WERI-Rb-1 (cell line): Measurements from ENCODE around the gene MICALL2.
A peak's percentile ranks its signal among the peaks of the same experiment; 100 is the strongest.

ENCODE experiments used
- DNase-seq: peaks from one replicate; pipeline ENCODE4 v3.0.0-alpha.2; 2020
- H3K27ac ChIP-seq: fragments of 250-450 bp; sonication (Bioruptor Pico); 2 replicates; pipeline ENCODE4 v1.5.1; 2020; ENCODE audit warnings: mild to moderate bottlenecking, moderate library complexity
- H3K27me3 ChIP-seq: fragments of 250-450 bp; sonication (Bioruptor Pico); 2 replicates; pipeline ENCODE4 v1.5.1; 2021; ENCODE audit warnings: mild to moderate bottlenecking, low read depth, moderate library complexity; ENCODE audit not compliant: insufficient read depth, severe bottlenecking
- H3K36me3 ChIP-seq: fragments of 250-450 bp; sonication (Bioruptor Pico); 2 replicates; pipeline ENCODE4 v1.5.1; 2020; ENCODE audit warnings: mild to moderate bottlenecking, moderate library complexity
- H3K4me3 ChIP-seq: 2 replicates; pipeline ENCODE4 v1.5.1; 2011; ENCODE audit warnings: low read depth, mild to moderate bottlenecking, control low read depth, low read length
- H3K9me3 ChIP-seq: fragments of 250-450 bp; sonication (Bioruptor Pico); 2 replicates; pipeline ENCODE4 v1.5.1; 2021; ENCODE audit warnings: mild to moderate bottlenecking, moderate library complexity; ENCODE audit not compliant: severe bottlenecking
- CTCF ChIP-seq: IDR thresholded peaks from 2 replicates; pipeline ENCODE4 v1.5.1; 2011; ENCODE audit warnings: low read depth, mild to moderate bottlenecking, control low read depth, inconsistent platforms, low read length

The MICALL2 gene

DNA sequence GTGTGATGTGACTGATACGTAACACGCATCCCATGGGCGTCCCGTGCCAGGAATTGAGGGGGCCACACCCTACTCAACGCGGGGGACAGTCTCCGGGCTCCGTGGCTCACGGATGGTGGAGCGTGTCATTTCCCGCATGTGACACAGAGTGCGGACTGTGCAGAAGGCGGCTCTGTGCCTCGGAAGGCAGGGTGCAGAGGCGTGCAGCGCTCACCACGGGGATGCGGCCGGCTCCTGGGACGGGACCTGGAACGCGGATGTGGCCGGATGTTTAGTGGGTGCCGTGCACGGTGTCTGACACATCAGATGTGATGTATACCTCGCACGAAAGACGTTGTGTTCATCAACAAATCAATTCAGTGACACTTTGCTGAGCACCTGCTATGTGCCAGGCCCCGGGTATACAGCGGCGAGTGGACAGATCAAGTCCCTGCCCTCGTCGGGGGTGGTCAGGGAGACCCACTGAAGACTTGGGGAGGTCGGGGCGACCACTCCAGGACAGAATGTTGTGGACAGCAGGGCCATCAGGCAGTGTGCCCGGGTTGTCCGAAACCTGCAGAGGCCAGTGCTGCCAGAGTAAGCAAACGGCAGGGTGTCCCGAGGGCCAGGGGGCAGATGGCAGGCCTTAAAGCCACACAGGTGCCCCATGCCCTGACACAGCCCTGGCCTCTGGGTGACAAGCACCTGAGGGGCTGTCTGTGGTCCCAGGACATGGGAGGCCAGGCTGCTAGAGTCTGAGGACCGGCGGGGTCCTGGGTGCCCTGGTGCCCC, 38.1 kb downstream of the MICALL2 start:
- Histone ChIP-seq H3K27ac (no peak overlapping the region), H3K4me3 (no peak overlapping the region), H3K27me3 (no peaks in the 10 kb centered on the region), H3K36me3 (no peaks in the 10 kb centered on the region), H3K9me3 (no peaks in the 10 kb centered on the region)
- DNase-seq: no peak
- no peak for TF ChIP-seq CTCF

GRCh38 chr7:1419688-1420087, 39.6 kb downstream of the MICALL2 start:
- DNase-seq: no peak
- H3K36me3 ChIP-seq: no peaks in the 10 kb centered on the region
- H3K4me3 ChIP-seq: no peak overlapping the region
- no peak overlapping the region for H3K27ac ChIP-seq
- no peaks in the 10 kb centered on the region for H3K27me3 ChIP-seq
- no peaks in the 10 kb centered on the region for H3K9me3 ChIP-seq
- peak; percentile 59 for TF ChIP-seq CTCF

GRCh38 chr7:1419310-1419634, 40.0 kb downstream of the MICALL2 start:
- no peak for DNase-seq
- TF ChIP-seq CTCF: no peak

GRCh38 chr7:1418505-1419309, 40.6 kb downstream of the MICALL2 start:
- DNase-seq: peak; percentile 63
- Histone ChIP-seq H3K27ac (no peak overlapping the region), H3K27me3 (no peaks in the 10 kb centered on the region), H3K4me3 (no peak overlapping the region), H3K36me3 (no peaks in the 10 kb centered on the region), H3K9me3 (no peaks in the 10 kb centered on the region)
- no peak for TF ChIP-seq CTCF

More at GRCh38 chr7:1419310-1419634, 40.0 kb downstream of the MICALL2 start:
- Histone ChIP-seq H3K27ac (no peak overlapping the region), H3K4me3 (no peak overlapping the region), H3K9me3 (no peaks in the 10 kb centered on the region), H3K36me3 (no peaks in the 10 kb centered on the region), H3K27me3 (no peaks in the 10 kb centered on the region)

GRCh38 chr7:1415389-1415990, 43.8 kb downstream of the MICALL2 start:
- no peak for TF ChIP-seq CTCF

More at GRCh38 chr7:1415389-1415990, 43.8 kb downstream of the MICALL2 start:
- H3K27me3 ChIP-seq: no peaks in the 10 kb centered on the region
- no peak overlapping the region for H3K4me3 ChIP-seq
- peaks cover 4% of the 10 kb centered on the region for H3K9me3 ChIP-seq
- H3K36me3 ChIP-seq: no peaks in the 10 kb centered on the region
- no peak overlapping the region for H3K27ac ChIP-seq
- no peak for DNase-seq
